PC-3 (cell line): ENCODE results near the gene DEUP1. TPM values are rescaled to one million over a fixed set of nuclear protein-coding genes. Genes with fewer than 3 reads are reported as not detected.

ENCODE experiments used
- ATAC-seq: fragments of 200-7000 bp; cut with Tn5 transposase; 2 replicates; pipeline ENCODE4 v1.9.1; 2020; ENCODE audit warnings: mild to moderate bottlenecking, moderate library complexity
- BruUV-seq: library from RNA; stranded (reverse); fragments of 400-500 nt; replicated peaks from 2 replicates; lab custom pipeline; 2021; lab: Mats Ljungman, UMichigan
- CTCF ChIA-PET: fragments of 300-600 bp; sonication (Branson Sonifier 250); formaldehyde crosslinking; loops from one replicate; lab custom pipeline; 2022; ENCODE audit warnings: antibody characterized with exemption; lab: Charles Lee
- POLR2A ChIA-PET: fragments of 300-600 bp; sonication (Branson Sonifier 250); formaldehyde crosslinking; loops from one replicate; lab custom pipeline; 2022; ENCODE audit warnings: antibody characterized with exemption; ENCODE audit not compliant: unreplicated experiment; lab: Charles Lee
- DNase-seq: peaks from one replicate; pipeline ENCODE4 v3.0.0-alpha.2; 2015
- H2AFZ ChIP-seq: fragments of 300-600 bp; sonication (generic); 2 replicates; pipeline ENCODE4 v1.6.0; 2016; ENCODE audit warnings: antibody characterized with exemption, low read length
- H3F3A ChIP-seq: fragments of 300-600 bp; sonication (generic); one replicate; pipeline ENCODE4 v1.6.0; 2017; ENCODE audit warnings: antibody characterized with exemption, low read length, control low read depth, mild to moderate bottlenecking; ENCODE audit not compliant: unreplicated experiment
- H3K27ac ChIP-seq: fragments of 300-600 bp; sonication (generic); 2 replicates; pipeline ENCODE4 v1.5.1; 2016; ENCODE audit warnings: mild to moderate bottlenecking, low read length
- H3K27me3 ChIP-seq: fragments of 300-600 bp; sonication (generic); 2 replicates; pipeline ENCODE4 v1.6.1; 2016; ENCODE audit warnings: low read length, mixed read lengths
- H3K36me3 ChIP-seq: fragments of 300-600 bp; sonication (generic); 2 replicates; pipeline ENCODE4 v1.6.1; 2016; ENCODE audit warnings: low read depth, mixed run types, low read length, mixed read lengths
- H3K4me1 ChIP-seq: fragments of 300-600 bp; sonication (generic); 2 replicates; pipeline ENCODE4 v1.5.1; 2016; ENCODE audit warnings: low read length; ENCODE audit not compliant: insufficient read depth
- H3K4me2 ChIP-seq: fragments of 300-600 bp; sonication (generic); 2 replicates; pipeline ENCODE4 v1.6.0; 2016; ENCODE audit warnings: low read length
- H3K4me3 ChIP-seq: fragments of 300-600 bp; sonication (generic); 2 replicates; pipeline ENCODE4 v1.5.1; 2016; ENCODE audit warnings: mild to moderate bottlenecking, low read length, mixed read lengths
- H3K79me2 ChIP-seq: fragments of 300-600 bp; sonication (generic); 2 replicates; pipeline ENCODE4 v1.6.1; 2017; ENCODE audit warnings: low read length, mixed read lengths
- H3K9ac ChIP-seq: fragments of 300-600 bp; sonication (generic); 2 replicates; pipeline ENCODE4 v1.6.0; 2016; ENCODE audit warnings: mild to moderate bottlenecking, low read length
- H3K9me2 ChIP-seq: fragments of 300-600 bp; sonication (generic); replicated peaks from 2 replicates; pipeline ENCODE4 v1.6.1; 2016; ENCODE audit warnings: mixed run types, low read length, mixed read lengths
- H3K9me3 ChIP-seq: fragments of 300-600 bp; sonication (generic); 2 replicates; pipeline ENCODE4 v1.6.1; 2016; ENCODE audit warnings: low read length, mixed read lengths
- H4K20me1 ChIP-seq: fragments of 300-600 bp; sonication (generic); 2 replicates; pipeline ENCODE4 v1.6.1; 2016; ENCODE audit warnings: low read length, mixed read lengths
- CTCF ChIP-seq: fragments of 300-600 bp; sonication (generic); conservative IDR thresholded peaks from 2 replicates; pipeline ENCODE4 v1.5.1; 2017; ENCODE audit warnings: antibody characterized with exemption, low read depth, mild to moderate bottlenecking, low read length
- EZH2 ChIP-seq: fragments of 300-600 bp; sonication (generic); IDR thresholded peaks from one replicate; pipeline ENCODE4 v1.6.1; 2017; ENCODE audit warnings: antibody characterized with exemption, mild to moderate bottlenecking, low read length; ENCODE audit not compliant: unreplicated experiment
- EZH2phosphoT487 ChIP-seq: fragments of 300-600 bp; sonication (generic); IDR thresholded peaks from 2 replicates; pipeline ENCODE4 v1.6.1; 2018; ENCODE audit warnings: mild to moderate bottlenecking, antibody characterized with exemption, low read length, borderline replicate concordance
- intact Hi-C: fragments of 100-400 bp; cut with micrococcal nuclease; formaldehyde crosslinking; loops from 2 replicates; pipeline ENCODE4 v1.9.0; 2023
- total RNA-seq: library from RNA; depleted of rRNA; stranded (reverse); fragments of >200 nt; gene quantifications from 2 replicates; pipeline ENCODE4 v1.2.3, GENCODE V29; 2014

DEUP1 gene
- total RNA-seq, 1 experiment from 2014 or later, result 0.26 TPM

- Histone ChIP-seq H3K4me1 (no peaks in the 10 kb centered on the region), H3F3A (no peaks in the 10 kb centered on the region), H3K4me2 (no peak overlapping the region), H3K4me3 (no peak overlapping the region), H3K79me2 (no peaks in the 10 kb centered on the region), H3K9me3 (no peaks in the 10 kb centered on the region), H3K9ac (no peak overlapping the region), H3K36me3 (no peaks in the 10 kb centered on the region), H3K27me3 (0 out of 2 replicates have a peak, but pooled peaks cover 2% of the 10 kb centered on the region), H3K9me2 (no peaks in the 10 kb centered on the region), H3K27ac (no peak overlapping the region), H2AFZ (no peak overlapping the region), H4K20me1 (no peaks in the 10 kb centered on the region)
- ChIA-PET CTCF (no interaction called here), POLR2A (no interaction called here)
- BruUV-seq, result no TSS peak
- DNase-seq, result no peak
- TF ChIP-seq EZH2, result no peak
- no peak for TF ChIP-seq CTCF
- no peak for TF ChIP-seq EZH2phosphoT487
- no peak for ATAC-seq
- intact Hi-C loops, result no loop called here
Measured at GRCh38 chr11:93392867-93393266, 62.3 kb downstream of the DEUP1 start.

- Histone ChIP-seq H3F3A (no peaks in the 10 kb centered on the region), H3K9me2 (no peaks in the 10 kb centered on the region), H3K4me3 (no peak overlapping the region), H3K4me2 (no peak overlapping the region), H3K9ac (no peak overlapping the region), H2AFZ (no peak overlapping the region), H4K20me1 (no peaks in the 10 kb centered on the region), H3K27ac (no peak overlapping the region), H3K9me3 (no peaks in the 10 kb centered on the region), H3K4me1 (no peaks in the 10 kb centered on the region), H3K79me2 (no peaks in the 10 kb centered on the region), H3K27me3 (0 out of 2 replicates have a peak, but pooled peaks cover 2% of the 10 kb centered on the region), H3K36me3 (no peaks in the 10 kb centered on the region)
- DNase-seq (no peak), ATAC-seq (no peak)
- no TSS peak for BruUV-seq
- ChIA-PET POLR2A (no interaction called here), CTCF (no interaction called here)
- intact Hi-C loops, result no loop called here
- TF ChIP-seq CTCF, result no peak
- TF ChIP-seq EZH2, result no peak
- no peak for TF ChIP-seq EZH2phosphoT487
Measured at GRCh38 chr11:93393386-93393785, 62.8 kb downstream of the DEUP1 start.

GRCh38 chr11:93394488-93394887 is 63.9 kb downstream of the DEUP1 start:
- no peaks in the 10 kb centered on the region for H3K4me1 ChIP-seq
- no peaks in the 10 kb centered on the region for H3K36me3 ChIP-seq
- no peaks in the 10 kb centered on the region for H3K27me3 ChIP-seq
- no peak for DNase-seq
- intact Hi-C loops, result no loop called here
- H3K27ac ChIP-seq, result no peak overlapping the region
- CTCF ChIA-PET, result no interaction called here
- H4K20me1 ChIP-seq, result no peaks in the 10 kb centered on the region
- H3K9ac ChIP-seq, result no peak overlapping the region
- TF ChIP-seq EZH2 (no peak), EZH2phosphoT487 (no peak), CTCF (no peak)
- H3K9me3 ChIP-seq, result no peaks in the 10 kb centered on the region
- H3K4me2 ChIP-seq, result no peak overlapping the region
- H3F3A ChIP-seq, result no peaks in the 10 kb centered on the region
- H2AFZ ChIP-seq, result no peak overlapping the region
- no peaks in the 10 kb centered on the region for H3K9me2 ChIP-seq
- H3K4me3 ChIP-seq, result no peak overlapping the region
- no TSS peak for BruUV-seq
- POLR2A ChIA-PET, result no interaction called here
- no peaks in the 10 kb centered on the region for H3K79me2 ChIP-seq
- ATAC-seq, result no peak
